Measurements from ENCODE around the gene PHC2. TPM values are rescaled to one million over a fixed set of nuclear protein-coding genes. Genes with fewer than 3 reads are reported as not detected.

The PHC2 gene
- total RNA-seq, 2 donors from 2014 or later = 14.2 to 27.4 TPM

- no peak overlapping the region for H3K27ac Mint-ChIP-seq
- peaks cover 5% of the 10 kb centered on the region for H3K36me3 Mint-ChIP-seq
- H3K4me3 Mint-ChIP-seq = no peak overlapping the region
- no peak for DNase-seq (ENCODE audit: low spot score)
- peaks cover 0 to 3% of the 10 kb centered on the region in 2 donors for H3K4me1 Mint-ChIP-seq (ENCODE audit: low read depth in 2 of 2)
- no peak for ATAC-seq
- no peaks in the 10 kb centered on the region for H3K27me3 Mint-ChIP-seq
- H3K9me3 Mint-ChIP-seq = no peaks in the 10 kb centered on the region
Observed at GRCh38 chr1:33286451-33287185, 144.3 kb downstream of the PHC2 start.

GRCh38 chr1:33284049-33284448 is 146.8 kb downstream of the PHC2 start:
- Mint-ChIP-seq H3K9me3 (no peaks in the 10 kb centered on the region), H3K27me3 (no peaks in the 10 kb centered on the region), H3K36me3 (peaks cover 5% of the 10 kb centered on the region), H3K4me3 (no peak overlapping the region), H3K4me1 (ENCODE audit: low read depth in 2 of 2) (peaks cover 0 to 3% of the 10 kb centered on the region in 2 donors), H3K27ac (no peak overlapping the region)
- DNase-seq (ENCODE audit: low spot score) (no peak), ATAC-seq (no peak)

- Mint-ChIP-seq H3K27me3 (no peaks in the 10 kb centered on the region), H3K27ac (no peak overlapping the region)
- no peak for ATAC-seq
Observed at GRCh38 chr1:33282791-33283190, 148.1 kb downstream of the PHC2 start.

GRCh38 chr1:33281554-33282303 is 149.2 kb downstream of the PHC2 start:
- H3K27me3 Mint-ChIP-seq = no peaks in the 10 kb centered on the region
- H3K4me1 Mint-ChIP-seq (ENCODE audit: low read depth in 2 of 2) = no peaks in the 10 kb centered on the region
- ATAC-seq (peak in 1 of 2 donors; percentile 27), DNase-seq (ENCODE audit: low spot score) (no peak)
- no peak overlapping the region for H3K27ac Mint-ChIP-seq
- no peak overlapping the region for H3K4me3 Mint-ChIP-seq
- H3K9me3 Mint-ChIP-seq = no peaks in the 10 kb centered on the region
- H3K36me3 Mint-ChIP-seq = peaks cover 3% of the 10 kb centered on the region

More at GRCh38 chr1:33282791-33283190, 148.1 kb downstream of the PHC2 start:
- Mint-ChIP-seq H3K9me3 (no peaks in the 10 kb centered on the region), H3K36me3 (peaks cover 5% of the 10 kb centered on the region), H3K4me3 (no peak overlapping the region), H3K4me1 (ENCODE audit: low read depth in 2 of 2) (no peaks in the 10 kb centered on the region)
- DNase-seq (ENCODE audit: low spot score) = no peak

- Mint-ChIP-seq H3K27me3 (no peaks in the 10 kb centered on the region), H3K4me1 (ENCODE audit: low read depth in 2 of 2) (no peaks in the 10 kb centered on the region), H3K36me3 (no peaks in the 10 kb centered on the region), H3K4me3 (no peak overlapping the region), H3K27ac (no peak overlapping the region), H3K9me3 (no peaks in the 10 kb centered on the region)
- DNase-seq (ENCODE audit: low spot score) = no peak
- ATAC-seq = no peak
Observed at GRCh38 chr1:33280091-33280661, 150.7 kb downstream of the PHC2 start.

- peaks cover 22 to 23% of the 10 kb centered on the region in 2 donors for H3K4me1 Mint-ChIP-seq (ENCODE audit: low read depth in 2 of 2)
- peak overlapping the region in 1 of 2 donors; percentile 15 for H3K27ac Mint-ChIP-seq
- H3K27me3 Mint-ChIP-seq = no peaks in the 10 kb centered on the region
- no peaks in the 10 kb centered on the region for H3K9me3 Mint-ChIP-seq
- ATAC-seq = no peak
- H3K36me3 Mint-ChIP-seq = no peaks in the 10 kb centered on the region
- DNase-seq (ENCODE audit: low spot score) = no peak
- H3K4me3 Mint-ChIP-seq = no peak overlapping the region
Observed at GRCh38 chr1:33277488-33278084, 153.3 kb downstream of the PHC2 start.

GRCh38 chr1:33276573-33277298 is 154.2 kb downstream of the PHC2 start:
- peak overlapping the region in 1 of 2 donors; percentile 15 for H3K27ac Mint-ChIP-seq
- DNase-seq (ENCODE audit: low spot score) = no peak
- no peaks in the 10 kb centered on the region for H3K9me3 Mint-ChIP-seq
- H3K4me3 Mint-ChIP-seq = no peak overlapping the region
- H3K27me3 Mint-ChIP-seq = no peaks in the 10 kb centered on the region
- peak in 1 of 2 donors; percentile 22 for ATAC-seq
- H3K36me3 Mint-ChIP-seq = no peaks in the 10 kb centered on the region
- H3K4me1 Mint-ChIP-seq (ENCODE audit: low read depth in 2 of 2) = peaks cover 30 to 32% of the 10 kb centered on the region in 2 donors

- H3K4me1 Mint-ChIP-seq (ENCODE audit: low read depth in 2 of 2) = peaks cover 38% of the 10 kb centered on the region in 2 donors
- no peaks in the 10 kb centered on the region for H3K36me3 Mint-ChIP-seq
- H3K27ac Mint-ChIP-seq = no peak overlapping the region
- no peaks in the 10 kb centered on the region for H3K27me3 Mint-ChIP-seq
- no peak overlapping the region for H3K4me3 Mint-ChIP-seq
- H3K9me3 Mint-ChIP-seq = no peaks in the 10 kb centered on the region
- no peak for DNase-seq (ENCODE audit: low spot score)
- ATAC-seq = no peak
Observed at GRCh38 chr1:33275706-33276572, 155.0 kb downstream of the PHC2 start.

GRCh38 chr1:33275195-33275594 is 155.7 kb downstream of the PHC2 start:
- H3K27ac Mint-ChIP-seq = peak overlapping the region in 1 of 2 donors; percentile 82
- H3K27me3 Mint-ChIP-seq = no peaks in the 10 kb centered on the region
- peaks cover 38 to 39% of the 10 kb centered on the region in 2 donors for H3K4me1 Mint-ChIP-seq (ENCODE audit: low read depth in 2 of 2)
- no peaks in the 10 kb centered on the region for H3K36me3 Mint-ChIP-seq
- ATAC-seq = no peak
- no peak overlapping the region for H3K4me3 Mint-ChIP-seq
- no peak for DNase-seq (ENCODE audit: low spot score)
- H3K9me3 Mint-ChIP-seq = no peaks in the 10 kb centered on the region

- Mint-ChIP-seq H3K27ac (peak overlapping the region; percentile 82 to 91), H3K27me3 (no peaks in the 10 kb centered on the region), H3K4me3 (no peak overlapping the region), H3K36me3 (no peaks in the 10 kb centered on the region), H3K4me1 (ENCODE audit: low read depth in 2 of 2) (peaks cover 38 to 39% of the 10 kb centered on the region in 2 donors), H3K9me3 (no peaks in the 10 kb centered on the region)
- ATAC-seq (no peak), DNase-seq (ENCODE audit: low spot score) (no peak)
Observed at GRCh38 chr1:33274446-33274845, 156.4 kb downstream of the PHC2 start.

GRCh38 chr1:33273961-33274371 is 156.9 kb downstream of the PHC2 start:
- Mint-ChIP-seq H3K27ac (peak overlapping the region; percentile 82 to 91), H3K4me1 (ENCODE audit: low read depth in 2 of 2) (peaks cover 38 to 39% of the 10 kb centered on the region in 2 donors), H3K27me3 (no peaks in the 10 kb centered on the region), H3K4me3 (no peak overlapping the region), H3K36me3 (no peaks in the 10 kb centered on the region), H3K9me3 (no peaks in the 10 kb centered on the region)
- DNase-seq (ENCODE audit: low spot score) (no peak), ATAC-seq (no peak)
